ENCODE data around the gene RNF224.
"Not testable (repeated sequence)": the region's sequence is repeated elsewhere in the genome, so short reads cannot be mapped to it uniquely, and the experiment has no call there.

RNF224 gene

DNA sequence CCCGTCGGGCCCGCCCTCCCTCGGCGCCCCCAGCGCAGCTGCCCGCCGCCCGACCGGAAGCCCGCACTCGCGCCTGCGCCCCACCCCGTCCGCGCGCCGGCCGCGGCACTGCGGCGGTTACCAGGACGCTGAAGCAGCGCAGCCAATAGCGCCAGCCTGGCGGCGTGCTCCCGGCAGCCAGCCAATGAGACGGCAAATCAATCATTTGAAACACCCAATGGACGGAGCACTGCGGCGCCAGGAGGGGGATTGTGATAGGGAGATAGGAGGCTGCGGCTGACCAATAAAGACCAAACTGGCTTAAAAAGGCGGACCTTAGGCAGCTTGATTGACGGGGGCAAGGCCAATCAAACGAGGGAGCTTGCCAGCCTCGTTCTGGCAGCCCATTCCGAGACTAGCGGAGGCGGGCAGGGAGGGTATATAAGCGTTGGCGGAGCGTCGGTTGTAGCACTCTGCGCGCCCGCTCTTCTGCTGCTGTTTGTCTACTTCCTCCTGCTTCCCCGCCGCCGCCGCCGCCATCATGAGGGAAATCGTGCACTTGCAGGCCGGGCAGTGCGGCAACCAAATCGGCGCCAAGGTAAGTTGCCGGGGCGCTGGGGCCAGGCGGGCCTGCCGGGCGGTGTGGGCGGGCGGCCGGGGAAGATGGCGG is 13.7 kb downstream of the RNF224 start, which contains the start of gene TUBB4B:
Gene TUBB4B (plus strand): TSS at position 447 of the 649 bp plus-strand sequence. CDS start 74 bp downstream, at position 521.
- peak; percentile 100 for DNase-seq (ENCODE audit: insufficient read length, low spot score)
- peak; percentile 100 for TF ChIP-seq POLR2A (IDR thresholded peaks at IDR 0.05; ENCODE audit: low read depth, low read length)
- FAIRE-seq = peak; percentile 92

DNA sequence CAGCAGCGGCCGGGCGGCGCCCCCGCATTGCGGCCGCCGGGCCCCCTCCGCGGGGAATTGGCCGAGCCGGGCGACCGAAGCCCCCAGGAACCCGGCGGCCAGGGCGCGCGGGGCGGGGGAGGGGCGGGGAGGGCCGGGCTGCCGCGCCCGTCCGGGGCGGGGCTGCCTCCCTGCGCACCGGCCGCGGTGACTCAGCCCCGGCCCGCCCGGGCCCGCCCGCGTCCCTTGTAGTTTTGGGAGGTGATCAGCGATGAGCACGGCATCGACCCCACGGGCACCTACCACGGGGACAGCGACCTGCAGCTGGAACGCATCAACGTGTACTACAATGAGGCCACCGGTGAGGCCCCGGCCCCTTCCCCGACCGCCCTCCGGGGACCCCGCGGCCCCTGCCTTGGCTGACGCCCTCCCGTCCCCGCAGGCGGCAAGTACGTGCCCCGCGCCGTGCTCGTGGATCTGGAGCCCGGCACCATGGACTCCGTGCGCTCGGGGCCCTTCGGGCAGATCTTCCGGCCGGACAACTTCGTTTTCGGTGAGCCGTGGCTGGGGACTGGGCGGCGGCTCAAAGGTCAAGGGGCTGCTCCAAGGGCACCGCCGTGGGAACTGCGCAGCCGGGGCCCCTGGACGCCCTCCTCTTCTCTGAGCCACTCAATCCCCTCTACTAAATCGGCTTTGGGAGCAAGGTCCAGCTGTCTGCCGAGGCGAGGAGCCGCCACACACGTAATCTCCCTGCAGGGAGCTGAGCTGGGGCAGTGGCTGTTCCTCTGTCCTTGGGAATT is 14.4 kb downstream of the RNF224 start:
- no peak for DNase-seq (ENCODE audit: insufficient read length, low spot score)
- FAIRE-seq = no peak
- peak; percentile 13; the same call in 1 of the 2 replicates for TF ChIP-seq POLR2A (IDR thresholded peaks at IDR 0.05; ENCODE audit: low read depth, low read length)

DNA sequence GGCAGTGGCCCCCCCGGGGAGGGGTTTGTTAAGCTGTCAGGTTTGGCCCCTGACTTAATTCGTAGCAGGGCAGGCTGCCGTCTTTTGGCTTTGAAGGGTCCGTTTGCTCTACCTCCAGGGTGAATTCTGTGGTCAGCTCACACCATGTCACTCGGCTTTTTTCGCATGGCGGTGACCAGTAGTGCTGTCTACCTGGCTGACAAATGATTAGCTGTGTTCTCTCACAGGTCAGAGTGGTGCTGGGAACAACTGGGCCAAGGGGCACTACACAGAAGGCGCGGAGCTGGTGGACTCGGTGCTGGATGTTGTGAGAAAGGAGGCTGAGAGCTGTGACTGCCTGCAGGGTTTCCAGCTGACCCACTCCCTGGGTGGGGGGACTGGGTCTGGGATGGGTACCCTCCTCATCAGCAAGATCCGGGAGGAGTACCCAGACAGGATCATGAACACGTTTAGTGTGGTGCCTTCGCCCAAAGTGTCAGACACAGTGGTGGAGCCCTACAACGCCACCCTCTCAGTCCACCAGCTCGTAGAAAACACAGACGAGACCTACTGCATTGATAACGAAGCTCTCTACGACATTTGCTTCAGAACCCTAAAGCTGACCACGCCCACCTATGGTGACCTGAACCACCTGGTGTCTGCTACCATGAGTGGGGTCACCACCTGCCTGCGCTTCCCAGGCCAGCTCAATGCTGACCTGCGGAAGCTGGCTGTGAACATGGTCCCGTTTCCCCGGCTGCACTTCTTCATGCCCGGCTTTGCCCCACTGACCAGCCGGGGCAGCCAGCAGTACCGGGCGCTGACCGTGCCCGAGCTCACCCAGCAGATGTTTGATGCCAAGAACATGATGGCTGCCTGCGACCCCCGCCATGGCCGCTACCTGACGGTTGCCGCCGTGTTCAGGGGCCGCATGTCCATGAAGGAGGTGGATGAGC is 15.2 kb downstream of the RNF224 start:
- no peak for FAIRE-seq
- TF ChIP-seq POLR2A (IDR thresholded peaks at IDR 0.05; ENCODE audit: low read depth, low read length) = no peak
- no peak for DNase-seq (ENCODE audit: insufficient read length, low spot score)

DNA sequence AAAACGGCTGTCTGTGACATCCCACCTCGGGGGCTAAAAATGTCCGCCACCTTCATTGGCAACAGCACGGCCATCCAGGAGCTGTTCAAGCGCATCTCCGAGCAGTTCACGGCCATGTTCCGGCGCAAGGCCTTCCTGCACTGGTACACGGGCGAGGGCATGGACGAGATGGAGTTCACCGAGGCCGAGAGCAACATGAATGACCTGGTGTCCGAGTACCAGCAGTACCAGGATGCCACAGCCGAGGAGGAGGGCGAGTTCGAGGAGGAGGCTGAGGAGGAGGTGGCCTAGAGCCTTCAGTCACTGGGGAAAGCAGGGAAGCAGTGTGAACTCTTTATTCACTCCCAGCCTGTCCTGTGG is 15.9 kb downstream of the RNF224 start:
- DNase-seq (ENCODE audit: insufficient read length, low spot score); FAIRE-seq: not testable (repeated sequence)
- peak; percentile 14; the same call in 1 of the 2 replicates for TF ChIP-seq POLR2A (IDR thresholded peaks at IDR 0.05; ENCODE audit: low read depth, low read length)

DNA sequence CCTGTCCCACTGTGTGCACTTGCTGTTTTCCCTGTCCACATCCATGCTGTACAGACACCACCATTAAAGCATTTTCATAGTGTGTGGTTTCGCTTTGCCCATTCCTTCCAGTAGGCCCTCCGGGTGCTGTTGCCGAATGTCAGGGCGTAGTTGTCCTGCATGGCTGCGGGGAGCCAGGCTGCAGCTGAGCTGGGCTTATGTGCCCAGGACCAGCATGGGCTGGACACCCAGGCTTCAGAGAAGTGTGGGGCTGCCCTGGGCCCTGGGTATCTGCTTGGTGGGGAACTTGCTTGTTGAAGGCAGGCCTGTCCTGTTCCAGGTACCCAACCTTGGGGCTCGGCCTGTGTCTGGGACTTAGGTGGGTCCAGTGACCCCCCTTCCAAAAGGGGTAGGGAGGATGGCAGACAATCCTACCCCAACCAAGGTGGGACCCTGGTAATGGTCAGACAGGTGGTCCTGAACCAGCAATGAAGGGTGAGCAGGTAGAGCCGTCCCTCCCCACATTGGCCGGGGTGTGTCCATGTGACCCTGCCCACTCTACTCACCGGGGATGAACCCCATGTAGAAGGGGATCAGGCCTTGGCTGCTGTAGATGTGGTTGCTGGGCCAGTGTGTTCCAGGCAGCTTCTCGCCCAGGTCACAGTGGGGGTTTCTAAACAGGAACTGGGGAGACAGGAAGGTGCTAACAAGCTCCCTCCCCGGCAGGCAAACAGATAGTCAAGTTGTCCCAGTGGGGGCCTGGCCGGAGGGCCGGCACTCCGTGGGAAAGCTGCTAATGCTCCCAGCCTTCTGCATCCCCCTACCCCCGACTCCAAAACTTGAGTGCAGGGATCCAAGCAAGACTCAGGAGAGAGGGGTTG is 16.6 kb downstream of the RNF224 start:
- FAIRE-seq (no peak), DNase-seq (ENCODE audit: insufficient read length, low spot score) (peak; percentile 82)
- peak; percentile 71 for TF ChIP-seq POLR2A (IDR thresholded peaks at IDR 0.05; ENCODE audit: low read depth, low read length)

DNA sequence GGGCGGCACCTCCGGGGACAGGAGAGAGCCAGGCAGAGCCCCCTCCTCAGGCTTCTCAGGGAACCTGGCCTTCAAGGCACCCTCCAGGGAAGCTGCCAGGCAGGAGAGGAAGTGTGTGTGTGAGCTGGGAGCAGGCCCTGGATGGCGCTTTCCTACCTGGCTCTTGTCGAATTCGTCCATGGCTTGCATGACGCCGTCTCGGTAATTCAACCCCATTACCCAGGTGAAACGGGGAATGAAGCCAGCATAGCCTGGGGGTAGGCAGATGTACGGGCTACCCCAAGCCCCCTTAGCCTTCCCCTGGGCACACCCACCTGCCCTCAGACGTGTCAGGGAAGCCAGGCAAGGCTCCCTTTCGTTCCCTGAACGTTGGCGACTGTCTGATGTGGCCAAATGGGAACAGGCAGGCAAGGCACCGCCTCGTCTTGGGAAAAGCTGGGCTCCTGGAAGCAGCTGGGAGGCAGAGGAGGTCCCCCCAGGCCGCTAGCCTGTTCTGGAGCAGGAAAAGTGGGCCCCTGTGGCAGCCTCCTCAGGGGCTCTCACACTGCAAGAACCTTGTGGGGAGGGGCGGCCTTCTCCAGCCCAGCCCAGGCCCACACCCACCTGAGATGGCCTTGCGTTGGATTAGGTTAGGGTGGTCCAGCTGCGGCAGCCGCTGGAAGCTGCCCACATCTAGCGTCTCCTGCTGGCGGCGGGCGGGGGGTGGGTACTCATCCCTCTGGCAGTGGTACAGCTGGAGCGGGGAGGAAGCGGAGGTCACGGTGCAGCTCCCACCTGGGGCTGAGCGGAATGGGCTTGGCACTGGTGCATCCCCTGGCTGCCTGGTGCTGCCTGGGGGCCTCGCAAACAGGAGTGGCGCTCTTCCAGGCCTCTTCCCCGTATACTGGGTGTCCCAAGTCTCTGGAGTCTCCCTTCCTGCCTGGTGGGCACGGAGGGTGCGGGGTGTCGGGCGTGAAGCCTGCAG is 17.5 kb downstream of the RNF224 start:
- no peak; the same call in 1 of the 2 replicates for TF ChIP-seq POLR2A (IDR thresholded peaks at IDR 0.05; ENCODE audit: low read depth, low read length)
- no peak for FAIRE-seq
- no peak for DNase-seq (ENCODE audit: insufficient read length, low spot score)

DNA sequence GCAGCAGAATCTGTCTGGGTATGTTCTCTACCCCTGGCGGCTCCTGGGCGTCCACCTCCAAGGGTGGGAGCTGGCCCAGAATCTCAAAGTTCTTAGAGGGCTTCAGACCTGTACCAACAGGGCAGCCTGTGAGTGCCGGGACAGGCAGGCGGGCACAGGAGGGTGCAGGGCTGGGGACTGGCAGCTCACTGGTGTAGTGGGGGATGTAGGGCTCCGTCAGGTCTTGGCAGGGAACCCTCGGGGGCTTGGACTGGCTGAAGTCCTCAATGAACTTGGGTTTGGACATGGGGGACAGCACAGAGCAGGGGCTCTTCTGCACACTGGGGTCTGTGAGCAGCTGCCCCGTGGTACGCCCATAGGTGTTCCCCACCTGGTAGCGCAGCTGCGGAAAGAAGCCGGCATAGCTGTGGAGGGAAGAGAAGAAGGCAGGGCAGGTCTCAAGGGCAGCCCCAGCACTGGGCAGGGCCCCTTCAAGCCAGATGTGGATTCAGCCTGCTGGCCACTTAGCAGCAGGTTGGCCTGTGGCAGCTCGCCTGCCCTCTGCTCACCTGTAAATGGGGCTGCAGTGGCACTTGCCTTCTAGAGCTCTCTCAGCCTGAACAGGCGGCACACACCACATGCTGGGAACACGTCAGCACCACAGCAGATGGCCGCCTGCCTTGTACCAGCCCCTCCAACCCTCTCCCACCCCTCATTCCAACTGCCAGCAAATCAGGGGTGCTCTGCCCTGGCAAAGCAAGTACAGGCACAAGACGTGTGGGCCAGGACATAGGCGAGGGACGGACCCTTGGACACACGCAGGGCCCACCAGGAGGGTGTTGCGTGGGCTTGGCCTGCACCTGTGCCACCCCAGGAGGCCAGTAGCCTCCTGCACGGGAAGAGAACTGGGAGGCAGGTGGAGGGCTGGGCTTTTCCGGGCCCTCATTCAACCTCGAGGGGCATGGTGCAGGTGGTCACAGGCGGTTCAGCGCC is 18.4 kb downstream of the RNF224 start:
- FAIRE-seq (no peak), DNase-seq (ENCODE audit: insufficient read length, low spot score) (no peak)
- no peak for TF ChIP-seq POLR2A (IDR thresholded peaks at IDR 0.05; ENCODE audit: low read depth, low read length)

DNA sequence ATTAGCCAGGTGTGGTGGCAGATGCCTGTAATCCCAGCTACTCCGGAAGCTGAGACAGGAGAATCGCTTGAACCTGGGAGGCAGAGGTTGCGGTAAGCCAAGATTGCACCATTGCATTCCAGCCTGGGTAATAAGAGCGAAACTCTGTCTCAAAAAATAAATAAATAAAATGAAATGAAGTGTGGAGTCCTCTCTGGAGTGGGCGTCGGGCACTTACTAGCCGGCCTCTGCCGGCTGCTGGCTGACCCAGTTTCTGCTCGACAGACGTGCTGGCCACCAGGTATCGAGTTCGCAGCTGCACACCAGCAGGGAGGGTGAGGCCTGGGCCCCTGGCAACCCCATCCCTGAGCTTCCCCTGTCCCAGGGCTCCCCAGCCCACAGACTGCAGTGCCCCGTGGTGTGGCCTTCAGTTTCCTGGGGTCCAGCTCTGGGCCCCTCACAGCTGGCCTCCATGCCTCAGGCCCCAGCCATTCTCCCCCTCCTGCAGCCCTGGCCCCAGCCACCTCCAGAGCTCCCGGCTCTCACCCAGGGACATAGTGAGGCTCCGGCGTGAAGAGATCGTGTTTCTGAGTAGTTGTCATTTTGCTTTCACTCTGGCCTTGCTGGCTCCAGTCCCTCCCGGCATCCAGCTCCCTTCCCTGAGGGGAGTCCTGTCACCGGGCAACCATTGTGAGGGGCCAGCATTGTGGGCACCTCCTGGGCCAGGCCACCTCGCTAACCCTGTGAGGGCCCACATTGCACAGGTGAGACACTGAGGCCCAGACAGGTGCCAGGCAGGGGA is 20.0 kb downstream of the RNF224 start:
- DNase-seq (ENCODE audit: insufficient read length, low spot score) (no peak), FAIRE-seq (no peak)
- 0 out of 2 replicates have a peak, but pooled peaks have one; percentile 7 for TF ChIP-seq POLR2A (IDR thresholded peaks at IDR 0.05; ENCODE audit: low read depth, low read length)

DNA sequence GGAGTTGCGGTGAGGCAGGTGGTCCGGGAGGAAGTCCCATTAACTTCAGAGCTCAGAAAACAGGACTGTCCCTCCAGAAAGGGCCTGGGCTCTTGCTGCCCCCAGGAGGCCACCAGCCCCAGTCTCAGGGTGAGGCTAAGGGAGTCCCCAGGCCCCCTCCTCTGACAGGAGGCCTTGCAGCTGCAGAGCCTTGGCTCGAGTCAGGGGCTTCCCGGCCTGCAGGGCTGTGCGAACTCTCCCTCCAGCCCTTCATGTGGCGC is 20.5 kb downstream of the RNF224 start:
- no peak for FAIRE-seq
- no peak for DNase-seq (ENCODE audit: insufficient read length, low spot score)
- TF ChIP-seq POLR2A (IDR thresholded peaks at IDR 0.05; ENCODE audit: low read depth, low read length) = no peak

DNA sequence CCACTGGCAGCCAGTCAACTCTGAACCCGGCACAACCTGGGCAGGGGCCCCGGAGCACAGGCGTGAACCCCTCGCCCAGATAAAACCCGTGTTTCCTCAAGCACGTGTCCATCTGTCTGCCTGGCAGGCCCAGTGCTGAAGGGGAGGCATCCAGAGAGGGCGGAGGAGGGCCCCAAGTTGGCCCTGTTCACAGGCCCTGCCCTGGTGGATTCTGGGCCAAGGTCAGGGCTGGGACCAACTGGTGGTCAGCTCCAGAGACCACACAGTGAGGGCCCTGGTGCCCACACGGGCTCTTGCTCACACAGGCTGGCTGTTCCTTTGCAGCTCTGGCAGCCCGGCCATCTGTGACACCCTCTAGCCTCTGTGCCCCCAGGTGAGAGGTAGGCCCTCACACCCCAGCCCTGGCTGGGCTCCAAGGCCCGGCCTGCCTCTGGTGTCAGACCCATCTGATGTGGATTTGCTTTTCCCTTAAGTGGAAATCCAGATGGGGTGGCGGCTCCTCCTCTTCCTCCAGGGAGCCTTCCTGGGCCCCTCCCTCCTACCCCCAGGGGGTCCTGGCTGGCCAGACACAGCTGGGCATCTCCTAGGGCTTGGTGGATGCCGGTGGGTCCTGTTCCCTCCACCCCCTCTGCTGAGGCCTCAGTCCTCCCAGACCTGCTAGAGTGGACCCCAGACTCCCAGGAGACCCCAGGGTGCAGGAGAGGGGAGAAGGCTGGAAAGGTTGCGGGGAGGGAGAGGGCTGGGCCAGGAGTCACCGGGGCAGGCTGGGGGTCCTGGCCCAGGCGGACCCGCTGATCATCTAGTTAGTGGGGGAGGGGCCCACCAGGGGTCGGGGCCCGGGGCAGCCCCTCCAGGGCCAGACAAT is 23.3 kb downstream of the RNF224 start:
- FAIRE-seq (no peak), DNase-seq (ENCODE audit: insufficient read length, low spot score) (no peak)
- no peak for TF ChIP-seq POLR2A (IDR thresholded peaks at IDR 0.05; ENCODE audit: low read depth, low read length)

Data from H54 (cell line).